Trophoblast cell (in vitro differentiated cells and primary cell): ENCODE results near the gene DCP1B.

Source experiments
- DNase-seq, 2 donors: peaks; one replicate each; pipeline ENCODE4 v3.0.0-alpha.2; 2016
- H2AFZ ChIP-seq: 2 replicates; pipeline ENCODE4 v1.6.1; 2013; ENCODE audit warnings: low read length, moderate library complexity, mild to moderate bottlenecking; ENCODE audit not compliant: insufficient read depth, poor library complexity
- H2AK5ac ChIP-seq: 2 replicates; pipeline ENCODE4 v1.6.1; 2013; ENCODE audit warnings: mild to moderate bottlenecking, low read length
- H2BK120ac ChIP-seq: 2 replicates; pipeline ENCODE4 v1.6.1; 2013; ENCODE audit warnings: low read length, mild to moderate bottlenecking, moderate library complexity; ENCODE audit not compliant: insufficient read depth, poor library complexity
- H2BK12ac ChIP-seq: 2 replicates; pipeline ENCODE4 v1.6.1; 2013; ENCODE audit warnings: mild to moderate bottlenecking, low read length, moderate library complexity
- H2BK5ac ChIP-seq: 2 replicates; pipeline ENCODE4 v1.6.1; 2013; ENCODE audit warnings: low read length, low read depth, moderate library complexity, mild to moderate bottlenecking; ENCODE audit not compliant: poor library complexity
- H3K14ac ChIP-seq: 2 replicates; pipeline ENCODE4 v1.6.1; 2013; ENCODE audit warnings: mild to moderate bottlenecking, low read length
- H3K18ac ChIP-seq: 2 replicates; pipeline ENCODE4 v1.6.1; 2013; ENCODE audit warnings: mild to moderate bottlenecking, low read length
- H3K23ac ChIP-seq: 2 replicates; pipeline ENCODE4 v1.6.1; 2013; ENCODE audit warnings: low read length
- H3K27ac ChIP-seq: 2 replicates; pipeline ENCODE4 v1.5.1; 2013; ENCODE audit warnings: low read depth, mild to moderate bottlenecking, inconsistent platforms, low read length, moderate library complexity
- H3K27me3 ChIP-seq: 2 replicates; pipeline ENCODE4 v1.6.1; 2013; ENCODE audit warnings: inconsistent platforms, mild to moderate bottlenecking, low read length, moderate library complexity; ENCODE audit not compliant: insufficient read depth
- H3K36me3 ChIP-seq, 2 experiments: 1 replicate in 1 of 2; 2 replicates in 1 of 2; pipeline ENCODE4 v1.6.1; 2013; ENCODE audit warnings: low read length in 2 of 2, mild to moderate bottlenecking in 2 of 2, moderate library complexity in 1 of 2; ENCODE audit not compliant: insufficient read depth in 2 of 2, control insufficient read depth in 1 of 2
- H3K4ac ChIP-seq: 2 replicates; pipeline ENCODE4 v1.6.1; 2013; ENCODE audit warnings: low read depth, mild to moderate bottlenecking, low read length, moderate library complexity
- H3K4me1 ChIP-seq, 2 experiments: 1 replicate in 1 of 2; 2 replicates in 1 of 2; pipeline ENCODE4 v1.6.1; 2013; ENCODE audit warnings: low read length in 2 of 2, mild to moderate bottlenecking in 2 of 2, moderate library complexity in 1 of 2; ENCODE audit not compliant: insufficient read depth in 2 of 2, control insufficient read depth in 1 of 2
- H3K4me2 ChIP-seq: 2 replicates; pipeline ENCODE4 v1.6.1; 2013; ENCODE audit warnings: inconsistent platforms, mild to moderate bottlenecking, low read length, moderate library complexity
- H3K4me3 ChIP-seq: 2 replicates; pipeline ENCODE4 v1.5.1; 2013; ENCODE audit warnings: mild to moderate bottlenecking, low read depth, low read length, inconsistent platforms
- H3K79me1 ChIP-seq: one replicate; pipeline ENCODE4 v1.6.1; 2013; ENCODE audit warnings: low read length
- H3K79me2 ChIP-seq: 2 replicates; pipeline ENCODE4 v1.6.1; 2013; ENCODE audit warnings: low read length, mild to moderate bottlenecking; ENCODE audit not compliant: control insufficient read depth, insufficient read depth, poor library complexity
- H3K9ac ChIP-seq: 2 replicates; pipeline ENCODE4 v1.6.1; 2013; ENCODE audit warnings: mild to moderate bottlenecking, low read length
- H3K9me3 ChIP-seq: 2 replicates; pipeline ENCODE4 v1.6.1; 2013; ENCODE audit warnings: low read depth, mild to moderate bottlenecking, control low read depth, inconsistent platforms, low read length; ENCODE audit not compliant: insufficient read depth
- H4K12ac ChIP-seq: 2 replicates; pipeline ENCODE4 v1.6.1; 2013; ENCODE audit warnings: low read depth, mild to moderate bottlenecking, low read length, moderate library complexity
- H4K8ac ChIP-seq: 2 replicates; pipeline ENCODE4 v1.6.1; 2013; ENCODE audit warnings: low read depth, mild to moderate bottlenecking, low read length, moderate library complexity
- H4K91ac ChIP-seq: one replicate; pipeline ENCODE4 v1.6.1; 2013; ENCODE audit warnings: low read depth, mild to moderate bottlenecking, low read length, moderate library complexity
- WGBS: extraction: QIAGEN DNeasy Blood & Tissue Kit; methylation state at CpG from one replicate; pipeline ENCODE4 v1.1.7; 2013; ENCODE audit warnings: missing lambda C conversion rate; ENCODE audit not compliant: insufficient read length, insufficient coverage; ENCODE audit errors: extremely low coverage; 5-methylcytosine and 5-hydroxymethylcytosine counted together

Gene DCP1B

DNA sequence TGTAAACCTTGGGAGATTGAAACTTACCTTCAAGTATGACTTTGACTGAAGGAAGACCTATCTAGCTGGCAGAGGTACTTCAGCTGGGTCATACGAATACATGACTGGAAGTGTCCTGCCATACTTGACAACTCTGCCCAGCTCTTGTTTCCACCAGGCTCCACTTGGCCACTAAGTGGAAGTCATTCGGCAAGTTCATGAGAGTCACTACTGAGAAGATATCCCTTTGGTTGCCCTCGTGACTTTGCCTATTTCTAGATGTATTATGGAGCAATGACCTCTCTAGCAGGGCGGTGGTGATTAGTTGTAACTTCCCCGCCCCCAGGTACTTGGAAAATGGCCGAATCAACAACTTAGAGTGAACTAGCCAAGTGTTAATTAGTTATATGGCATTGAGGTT is 39.9 kb upstream of the DCP1B start:
- no peaks in the 10 kb centered on the region for H3K36me3 ChIP-seq
- H3K4me1 ChIP-seq: peaks cover 0 to 3% of the 10 kb centered on the region in 2 experiments
- H3K4me3 ChIP-seq: no peak overlapping the region
- no peak overlapping the region for H3K14ac ChIP-seq
- H3K18ac ChIP-seq: no peak overlapping the region
- no peak overlapping the region for H3K23ac ChIP-seq
- no peaks in the 10 kb centered on the region for H3K79me2 ChIP-seq
- no peak overlapping the region for H3K4me2 ChIP-seq
- no peak overlapping the region for H4K91ac ChIP-seq
- no peak overlapping the region for H3K4ac ChIP-seq
- no peak overlapping the region for H2BK12ac ChIP-seq
- H4K12ac ChIP-seq: no peak overlapping the region
- no peaks in the 10 kb centered on the region for H3K9me3 ChIP-seq
- H3K79me1 ChIP-seq: no peaks in the 10 kb centered on the region
- no peak overlapping the region for H2AK5ac ChIP-seq
- no peak overlapping the region for H2BK120ac ChIP-seq
- H2BK5ac ChIP-seq: no peak overlapping the region
- no peak overlapping the region for H3K9ac ChIP-seq
- H4K8ac ChIP-seq: no peak overlapping the region
- WGBS: no CpG with 5 or more reads among the region's 6 CpGs
- H3K27me3 ChIP-seq: no peaks in the 10 kb centered on the region
- no peak overlapping the region for H2AFZ ChIP-seq
- no peak for DNase-seq
- no peak overlapping the region for H3K27ac ChIP-seq

DNA sequence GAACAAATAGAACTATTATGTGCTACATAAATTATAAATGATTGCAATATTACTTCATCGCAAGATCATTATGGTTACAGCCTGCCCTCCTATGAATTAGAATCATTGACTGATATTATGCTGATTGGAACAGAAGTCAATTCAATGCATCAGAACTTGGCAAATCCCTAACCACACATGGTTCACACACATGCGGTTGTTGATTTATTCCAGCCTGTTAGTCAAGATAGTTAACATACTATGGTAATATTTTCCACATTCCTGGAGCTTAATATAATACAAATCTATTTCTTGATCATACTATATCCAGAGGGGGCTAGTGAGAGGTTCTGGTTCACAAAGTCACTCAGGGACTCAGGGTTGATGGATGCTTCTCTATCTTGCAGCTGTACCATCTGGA is 38.8 kb upstream of the DCP1B start:
- Histone ChIP-seq H2BK120ac (no peak overlapping the region), H3K9ac (no peak overlapping the region), H2BK5ac (no peak overlapping the region), H3K27me3 (no peaks in the 10 kb centered on the region), H2AK5ac (no peak overlapping the region), H3K23ac (no peak overlapping the region), H3K4ac (no peak overlapping the region), H3K79me1 (no peaks in the 10 kb centered on the region), H3K4me3 (no peak overlapping the region), H3K4me2 (no peak overlapping the region), H4K8ac (no peak overlapping the region), H3K27ac (no peak overlapping the region), H2BK12ac (no peak overlapping the region), H4K12ac (no peak overlapping the region), H3K18ac (no peak overlapping the region), H3K14ac (no peak overlapping the region), H3K36me3 (no peaks in the 10 kb centered on the region), H3K9me3 (no peaks in the 10 kb centered on the region), H3K79me2 (no peaks in the 10 kb centered on the region), H2AFZ (no peak overlapping the region), H4K91ac (no peak overlapping the region), H3K4me1 (no peaks in the 10 kb centered on the region)
- no peak for DNase-seq
- WGBS: no CpG with 5 or more reads among the region's 2 CpGs

DNA sequence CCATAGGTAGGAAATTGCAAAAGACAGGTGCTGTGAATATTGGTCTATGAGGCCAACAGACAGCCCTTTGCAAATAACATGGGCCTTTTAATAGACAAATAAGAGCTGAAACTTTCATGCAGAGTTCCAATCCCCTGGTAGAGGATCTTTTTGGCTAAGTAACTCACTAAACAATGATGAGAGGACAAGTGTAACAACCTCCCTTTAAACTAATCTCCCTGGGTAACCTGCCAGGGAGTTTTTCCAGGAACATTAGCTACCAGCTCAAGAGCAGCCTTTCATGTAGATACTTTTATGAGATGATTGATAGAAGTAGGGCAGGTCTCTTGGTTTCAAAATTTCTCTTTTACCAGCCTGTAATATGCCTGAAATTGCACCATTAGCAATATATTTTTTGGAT is 34.8 kb upstream of the DCP1B start:
- Histone ChIP-seq H2BK120ac (no peak overlapping the region), H3K14ac (no peak overlapping the region), H3K27ac (no peak overlapping the region), H3K79me2 (no peaks in the 10 kb centered on the region), H3K4ac (no peak overlapping the region), H2BK5ac (no peak overlapping the region), H2BK12ac (no peak overlapping the region), H3K18ac (no peak overlapping the region), H3K36me3 (no peaks in the 10 kb centered on the region), H4K8ac (no peak overlapping the region), H3K4me1 (no peaks in the 10 kb centered on the region), H3K4me3 (no peak overlapping the region), H3K4me2 (no peak overlapping the region), H4K12ac (no peak overlapping the region), H3K27me3 (no peaks in the 10 kb centered on the region), H3K23ac (no peak overlapping the region), H3K79me1 (no peaks in the 10 kb centered on the region), H2AFZ (no peak overlapping the region), H4K91ac (no peak overlapping the region), H2AK5ac (no peak overlapping the region), H3K9ac (no peak overlapping the region), H3K9me3 (peaks cover 2% of the 10 kb centered on the region)
- DNase-seq: no peak

DNA sequence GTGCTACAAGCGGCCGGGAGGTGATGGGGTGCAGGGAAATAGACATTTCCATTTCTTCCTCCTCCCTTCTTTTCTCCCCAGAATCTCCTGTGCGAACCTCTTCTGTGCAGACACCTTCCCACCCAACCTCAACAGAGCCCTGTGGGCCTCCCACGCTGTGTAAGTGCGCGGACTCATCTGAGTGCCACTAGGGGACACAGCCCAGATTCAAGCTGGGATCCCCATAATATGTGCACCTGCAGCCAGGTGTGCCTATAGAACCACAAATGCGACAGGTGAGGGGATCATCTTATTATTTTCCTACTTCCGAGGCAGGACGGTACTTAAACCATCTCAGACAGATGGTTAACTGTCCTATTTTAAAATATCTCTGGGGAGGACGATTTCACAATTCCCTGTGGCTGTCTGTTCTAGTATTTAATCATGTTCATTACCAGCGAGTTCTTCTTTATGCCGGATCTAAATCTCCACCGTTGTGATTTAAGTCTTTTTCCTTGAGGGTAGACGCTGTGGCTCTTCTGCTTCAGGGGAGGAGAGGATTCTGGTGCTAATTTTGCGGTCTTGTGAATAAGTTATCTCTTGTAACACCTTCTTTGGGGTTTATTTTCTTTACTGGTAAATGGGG is 31.3 kb upstream of the DCP1B start:
- Histone ChIP-seq H4K8ac (no peak overlapping the region), H2AFZ (no peak overlapping the region), H3K79me2 (no peaks in the 10 kb centered on the region), H2BK5ac (no peak overlapping the region), H3K4ac (no peak overlapping the region), H3K4me1 (no peaks in the 10 kb centered on the region), H3K23ac (no peak overlapping the region), H3K27ac (no peak overlapping the region), H3K4me2 (peak overlapping the region; percentile 63), H2BK12ac (no peak overlapping the region), H3K9me3 (peaks cover 2% of the 10 kb centered on the region), H4K12ac (no peak overlapping the region), H3K36me3 (no peaks in the 10 kb centered on the region), H3K4me3 (no peak overlapping the region), H2AK5ac (no peak overlapping the region), H3K79me1 (no peaks in the 10 kb centered on the region), H3K9ac (no peak overlapping the region), H3K18ac (no peak overlapping the region), H2BK120ac (no peak overlapping the region), H4K91ac (no peak overlapping the region), H3K27me3 (no peaks in the 10 kb centered on the region), H3K14ac (no peak overlapping the region)
- WGBS: no CpG with 5 or more reads among the region's 15 CpGs
- DNase-seq: no peak
